Dedifferentiated amniotic fluid mesenchymal stem cell (primary cell): ENCODE data around the gene APBB1.

Experiments
- DNase-seq: peaks from one replicate; pipeline ENCODE4 v3.0.0-alpha.2; 2016; ENCODE audit errors: extremely low spot score

Gene APBB1

DNA sequence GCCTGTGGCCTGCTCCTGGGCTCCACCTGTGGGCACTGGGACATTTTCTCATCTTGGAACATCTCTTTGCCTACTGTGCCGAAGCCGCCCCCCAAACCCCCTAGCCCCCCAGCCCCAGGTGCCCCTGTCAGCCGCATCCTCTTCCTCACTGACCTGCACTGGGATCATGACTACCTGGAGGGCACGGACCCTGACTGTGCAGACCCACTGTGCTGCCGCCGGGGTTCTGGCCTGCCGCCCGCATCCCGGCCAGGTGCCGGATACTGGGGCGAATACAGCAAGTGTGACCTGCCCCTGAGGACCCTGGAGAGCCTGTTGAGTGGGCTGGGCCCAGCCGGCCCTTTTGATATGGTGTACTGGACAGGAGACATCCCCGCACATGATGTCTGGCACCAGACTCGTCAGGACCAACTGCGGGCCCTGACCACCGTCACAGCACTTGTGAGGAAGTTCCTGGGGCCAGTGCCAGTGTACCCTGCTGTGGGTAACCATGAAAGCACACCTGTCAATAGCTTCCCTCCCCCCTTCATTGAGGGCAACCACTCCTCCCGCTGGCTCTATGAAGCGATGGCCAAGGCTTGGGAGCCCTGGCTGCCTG, 27.3 kb downstream of the APBB1 start:
- no peak for DNase-seq

DNA sequence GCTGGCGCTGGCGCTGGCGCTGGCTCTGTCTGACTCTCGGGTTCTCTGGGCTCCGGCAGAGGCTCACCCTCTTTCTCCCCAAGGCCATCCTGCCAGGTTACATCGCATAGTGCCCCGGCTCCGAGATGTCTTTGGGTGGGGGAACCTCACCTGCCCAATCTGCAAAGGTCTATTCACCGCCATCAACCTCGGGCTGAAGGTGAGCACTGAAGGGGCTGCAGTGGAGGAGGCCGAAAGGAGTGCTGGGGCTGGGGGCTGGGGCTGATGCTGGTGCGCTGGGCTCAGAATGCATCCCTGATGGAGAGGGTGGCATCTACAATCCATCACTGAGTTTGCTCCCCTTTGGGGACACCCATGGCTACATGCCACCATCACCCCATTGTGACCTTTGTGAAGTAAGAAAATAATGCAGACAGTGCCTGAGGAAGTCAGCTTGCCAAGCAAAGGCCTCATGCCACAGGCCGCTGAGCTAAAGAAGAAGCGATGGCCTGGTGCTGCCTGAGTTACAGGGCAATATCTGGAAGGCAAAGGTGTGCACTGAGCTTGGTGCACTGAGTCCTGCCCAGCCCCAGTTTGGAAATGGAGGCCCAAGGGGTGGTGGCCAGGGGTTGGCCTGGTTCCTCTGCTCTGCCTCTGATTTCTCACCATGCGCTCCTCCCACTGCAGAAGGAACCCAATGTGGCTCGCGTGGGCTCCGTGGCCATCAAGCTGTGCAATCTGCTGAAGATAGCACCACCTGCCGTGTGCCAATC, 28.0 kb downstream of the APBB1 start:
- DNase-seq = no peak

DNA sequence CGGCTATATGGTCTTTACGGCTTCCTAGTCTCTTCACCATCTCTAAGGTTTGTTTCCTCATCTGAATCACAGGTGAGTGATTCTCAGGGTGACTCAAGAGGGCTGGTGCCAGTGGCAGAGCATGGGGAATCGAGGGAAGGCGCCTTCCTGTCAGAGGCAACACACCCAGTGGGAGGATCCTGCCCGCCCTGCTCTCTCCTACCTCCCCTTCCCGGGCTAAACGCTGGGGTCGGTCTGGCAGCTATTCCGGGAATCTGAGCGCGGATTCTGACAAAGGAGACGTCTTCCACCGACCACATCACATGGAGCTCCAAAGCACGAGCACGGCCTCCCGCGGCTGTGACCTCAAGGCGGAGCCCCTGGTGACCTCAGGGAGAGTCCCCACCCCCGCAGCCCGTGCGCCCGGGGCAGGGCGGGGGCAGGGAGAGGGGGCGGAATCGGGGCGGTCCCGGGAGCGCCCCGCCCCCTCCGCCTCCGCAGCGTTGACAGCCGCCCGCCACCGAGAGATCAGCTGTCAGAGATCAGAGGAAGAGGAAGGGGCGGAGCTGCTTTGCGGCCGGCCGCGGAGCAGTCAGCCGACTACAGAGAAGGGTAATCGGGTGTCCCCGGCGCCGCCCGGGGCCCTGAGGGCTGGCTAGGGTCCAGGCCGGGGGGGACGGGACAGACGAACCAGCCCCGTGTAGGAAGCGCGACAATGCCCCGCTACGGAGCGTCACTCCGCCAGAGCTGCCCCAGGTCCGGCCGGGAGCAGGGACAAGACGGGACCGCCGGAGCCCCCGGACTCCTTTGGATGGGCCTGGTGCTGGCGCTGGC, 28.8 kb downstream of the APBB1 start, which contains the start of gene SMPD1:
Gene SMPD1 (plus strand): TSS at position 570 of the 813 bp plus-strand sequence. CDS start 125 bp downstream, at position 695.
- peak; percentile 69 for DNase-seq

DNA sequence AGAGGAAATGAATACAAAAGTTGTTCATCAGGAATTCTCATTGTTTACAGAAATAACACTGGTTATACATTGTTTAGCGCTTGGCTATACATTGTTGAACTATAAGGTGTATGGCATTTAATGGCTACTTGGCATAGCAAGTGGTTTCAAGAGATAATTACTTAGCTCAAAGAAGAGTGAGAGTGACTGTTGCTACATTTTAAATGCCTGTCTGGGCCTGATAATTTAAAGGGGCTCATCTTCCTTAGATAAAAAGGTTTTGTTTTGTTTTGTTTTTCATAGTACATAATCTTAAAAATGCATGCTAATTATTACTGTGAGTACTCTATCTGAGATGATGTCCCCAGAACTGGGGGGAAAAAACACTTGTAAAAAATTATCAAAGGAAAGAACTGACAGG, 30.1 kb downstream of the APBB1 start:
- no peak for DNase-seq

DNA sequence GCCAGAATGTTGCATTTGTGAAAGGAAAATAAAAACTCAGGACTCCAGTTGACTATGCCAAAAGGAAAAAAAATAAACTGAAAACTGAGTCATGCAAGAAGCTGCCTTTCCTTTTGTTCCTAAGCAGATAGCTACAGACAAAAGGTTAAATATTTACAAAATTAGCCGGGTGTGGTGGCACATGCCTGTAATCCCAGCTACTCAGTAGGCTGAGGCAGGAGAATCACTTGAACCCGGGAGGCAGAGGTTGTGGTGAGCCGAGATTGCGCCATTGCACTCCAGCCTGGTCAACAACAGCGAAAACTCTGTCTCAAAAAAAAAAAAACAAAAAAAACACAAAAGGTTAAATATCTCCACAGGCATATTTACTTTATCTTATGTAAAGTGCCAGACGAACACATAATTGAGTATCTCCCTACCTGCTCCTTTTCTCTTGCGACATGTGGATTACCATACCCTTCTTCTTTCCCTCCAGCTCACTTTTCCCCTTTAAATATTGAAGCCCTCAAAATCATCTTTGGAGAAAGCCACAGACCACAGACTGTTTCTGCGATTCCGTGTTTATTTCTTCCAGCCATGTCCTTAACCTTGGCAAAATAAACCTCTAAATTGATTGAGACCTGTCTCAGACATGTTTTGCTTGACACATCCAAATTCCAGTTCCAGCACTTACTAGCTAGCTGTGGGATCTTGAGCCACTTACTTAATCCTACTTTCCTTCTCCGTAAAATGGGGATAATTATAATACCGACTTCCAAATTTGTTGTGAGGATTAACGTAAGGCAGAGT, 30.9 kb downstream of the APBB1 start:
- no peak for DNase-seq

DNA sequence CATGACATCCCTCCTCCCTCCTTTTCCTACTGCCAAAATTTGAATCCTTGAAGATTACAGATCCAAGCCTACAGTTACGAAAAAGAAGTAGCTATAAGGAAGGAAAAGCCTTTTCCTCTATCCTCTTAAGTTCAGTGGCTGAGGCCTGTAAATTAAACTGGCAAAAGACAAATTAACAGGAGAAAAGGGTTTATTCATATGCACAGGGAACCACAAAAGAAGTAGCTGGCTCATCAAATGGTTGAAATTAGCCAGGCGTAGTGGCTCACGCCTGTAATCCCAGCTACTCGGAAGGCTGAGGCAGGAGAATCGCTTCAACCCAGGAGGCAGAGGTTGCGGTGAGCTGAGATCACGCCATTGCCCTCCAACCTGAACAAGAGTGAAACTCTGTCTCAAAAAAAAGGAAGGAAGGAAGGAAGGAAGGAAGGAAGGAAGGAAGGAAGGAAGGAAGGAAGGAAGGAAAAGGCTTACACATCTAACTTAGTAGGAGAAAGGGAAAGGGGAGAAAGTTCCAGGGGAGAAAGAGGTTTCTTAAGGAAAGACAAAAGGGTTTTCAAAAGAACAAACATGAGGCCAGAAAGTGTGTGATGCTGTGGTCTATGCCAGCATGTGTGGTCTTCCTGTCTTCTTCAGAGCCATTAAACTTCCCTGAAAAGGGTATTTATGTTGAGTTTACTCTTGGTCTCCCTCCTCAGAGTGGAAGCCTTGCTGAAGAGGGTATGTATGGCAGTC, 33.7 kb downstream of the APBB1 start:
- no peak for DNase-seq

DNA sequence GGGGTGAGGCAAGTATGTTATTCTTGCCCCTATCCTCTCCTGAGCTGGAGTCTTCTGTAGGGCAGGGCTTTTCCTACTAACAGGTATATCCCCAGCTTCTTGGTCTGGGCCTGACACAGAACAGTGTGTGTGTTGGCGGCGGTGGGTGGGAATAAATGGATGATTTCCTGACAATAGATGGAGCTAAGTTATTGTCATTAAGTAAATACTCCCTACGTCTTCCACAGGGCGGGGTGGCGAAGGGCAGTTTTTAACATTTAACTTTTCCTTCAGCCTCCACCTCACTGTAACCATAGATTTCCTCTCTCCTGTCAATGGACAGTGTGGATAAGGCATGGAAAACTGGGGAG, 40.3 kb downstream of the APBB1 start:
- no peak for DNase-seq

DNA sequence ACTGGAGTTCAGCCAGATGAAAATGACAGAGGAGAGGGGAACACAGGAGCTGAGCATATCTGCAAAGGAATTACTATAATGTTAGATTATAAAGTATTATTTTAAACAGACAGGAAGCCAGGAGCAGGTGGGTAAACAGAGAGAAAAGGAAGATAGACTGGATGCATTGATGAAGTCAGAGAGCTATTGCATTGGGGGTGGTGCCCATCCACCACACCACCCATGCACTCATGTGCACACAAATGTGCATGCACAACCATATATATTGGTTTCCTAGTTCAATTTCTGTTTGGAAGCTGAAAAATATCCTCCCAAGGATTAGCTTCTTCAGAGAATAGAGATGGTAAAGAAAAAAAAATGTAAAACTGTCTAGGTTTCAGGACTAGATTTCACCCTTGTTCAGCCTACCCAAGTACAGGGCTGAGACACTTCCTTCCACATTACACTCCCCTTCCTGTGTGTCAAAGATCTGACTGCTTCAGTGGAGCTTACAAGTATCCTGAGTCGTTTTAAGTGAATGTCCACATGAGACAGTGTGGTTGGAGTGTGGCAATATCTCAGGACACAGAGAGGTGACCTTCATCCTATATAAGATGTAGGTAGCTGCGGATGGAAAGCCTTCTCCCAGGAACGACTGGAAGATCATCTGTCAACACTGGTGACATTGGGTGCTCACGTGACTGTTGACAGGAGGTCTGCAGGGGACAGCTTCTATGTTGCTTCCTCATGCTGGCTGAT, 40.8 kb downstream of the APBB1 start:
- no peak for DNase-seq

DNA sequence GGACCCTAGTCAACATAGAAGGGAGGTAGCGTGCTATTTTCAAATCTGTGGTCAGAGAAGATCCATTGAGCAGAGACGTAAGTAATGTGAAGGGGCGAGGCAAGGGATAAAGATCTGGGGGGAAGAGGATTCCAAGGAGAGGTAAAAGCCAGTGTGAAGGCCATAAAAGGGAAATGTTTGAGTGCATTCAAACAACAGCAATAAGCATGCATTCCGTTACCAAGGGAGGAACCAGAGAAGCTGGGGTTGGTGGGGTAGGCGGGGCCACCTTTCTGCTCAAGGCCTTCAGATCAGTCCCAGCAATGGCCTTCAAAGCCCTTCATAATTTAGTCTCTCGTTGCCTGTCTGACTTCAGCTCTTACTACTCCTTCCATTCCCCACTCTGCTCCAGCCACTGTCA, 47.1 kb downstream of the APBB1 start:
- no peak for DNase-seq

DNA sequence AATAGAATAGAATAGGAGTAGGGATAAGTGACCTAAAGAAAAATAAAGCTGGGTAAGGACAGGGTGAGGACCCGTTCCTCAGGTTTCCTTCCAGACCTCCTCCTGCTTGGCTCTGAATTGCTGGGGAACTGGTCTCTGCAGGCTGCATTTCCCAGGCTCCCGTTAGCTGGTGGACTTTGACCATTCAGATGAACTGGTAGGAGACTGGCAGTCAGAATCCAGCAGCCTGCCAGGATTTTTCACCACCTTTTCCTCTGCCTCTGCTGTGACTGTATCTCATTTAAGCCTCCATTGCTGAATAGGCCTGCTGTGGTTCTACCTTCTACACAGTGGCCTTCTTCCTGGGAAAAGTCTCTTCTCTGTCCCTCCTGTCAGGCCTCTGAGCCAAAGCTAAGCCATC, 53.2 kb downstream of the APBB1 start:
- DNase-seq = no peak

DNA sequence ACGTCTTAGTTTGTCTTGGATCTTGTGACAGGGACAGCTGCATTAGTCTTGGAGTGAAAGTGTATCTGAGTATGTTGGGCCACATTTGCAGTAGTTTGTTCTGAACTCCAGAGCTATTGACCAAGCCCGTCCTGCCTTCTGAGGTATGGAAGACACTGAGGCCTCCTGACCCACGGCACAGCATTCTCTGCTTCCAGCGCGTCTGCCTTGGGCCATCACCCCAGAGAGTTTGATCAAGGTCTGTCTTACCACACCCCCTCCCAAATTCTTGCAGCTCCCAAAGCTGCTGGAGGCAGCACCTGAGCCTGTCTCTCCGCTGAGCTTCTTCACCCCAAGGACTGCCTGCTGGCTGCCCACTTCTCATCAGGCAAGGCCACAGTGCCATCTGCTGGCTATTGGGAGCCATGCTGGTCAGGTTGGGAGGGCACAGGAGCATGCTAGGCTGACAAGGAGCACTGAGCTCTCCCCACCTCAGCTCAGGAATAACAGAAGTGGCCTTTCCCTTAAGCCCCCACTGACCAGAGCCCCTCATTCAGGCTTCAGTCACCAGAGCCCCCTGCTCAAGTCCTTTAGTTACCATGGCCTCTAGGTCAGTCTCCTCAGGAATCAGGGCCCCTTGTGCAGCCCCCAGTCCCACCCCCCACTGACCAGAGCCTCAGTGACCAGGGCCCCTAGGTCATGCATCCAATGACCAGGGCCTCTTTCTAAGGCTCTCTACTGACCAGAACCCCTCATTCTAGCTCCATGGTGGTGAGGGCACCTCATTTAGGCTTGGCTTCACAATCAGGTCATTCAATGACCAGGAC, 55.8 kb downstream of the APBB1 start:
- peak; percentile 79 for DNase-seq

DNA sequence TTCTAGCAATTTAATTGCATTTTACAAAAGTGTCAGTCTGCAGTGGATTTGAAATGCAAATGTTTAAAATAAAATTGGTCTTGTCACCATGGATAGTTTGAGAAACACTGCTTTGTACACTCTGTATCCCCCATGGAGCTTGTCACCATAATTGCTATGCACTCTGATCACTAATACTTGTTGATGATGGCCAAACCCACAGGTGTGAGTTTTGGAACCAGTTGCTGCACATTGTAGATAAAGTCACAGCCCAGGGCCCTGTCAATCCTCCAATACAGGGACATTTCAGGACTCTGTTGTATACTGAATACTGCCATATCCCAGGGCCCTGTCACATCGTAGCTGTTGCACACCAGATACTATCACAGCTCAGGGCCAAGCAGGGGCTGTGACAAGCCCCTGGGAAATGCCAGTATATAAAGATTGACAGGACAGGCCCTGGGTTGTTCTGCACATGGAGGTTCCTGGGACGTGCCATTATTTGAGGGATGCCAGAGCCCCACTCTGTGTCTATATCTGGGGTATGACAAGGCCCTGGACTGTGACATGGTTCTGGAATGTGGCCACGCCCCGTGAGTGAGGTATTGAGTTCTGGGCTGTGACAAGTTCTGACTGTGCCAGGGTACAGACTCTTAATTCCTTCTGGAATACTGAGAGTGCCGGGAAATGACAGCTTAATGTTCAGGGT, 56.6 kb downstream of the APBB1 start:
- no peak for DNase-seq

DNA sequence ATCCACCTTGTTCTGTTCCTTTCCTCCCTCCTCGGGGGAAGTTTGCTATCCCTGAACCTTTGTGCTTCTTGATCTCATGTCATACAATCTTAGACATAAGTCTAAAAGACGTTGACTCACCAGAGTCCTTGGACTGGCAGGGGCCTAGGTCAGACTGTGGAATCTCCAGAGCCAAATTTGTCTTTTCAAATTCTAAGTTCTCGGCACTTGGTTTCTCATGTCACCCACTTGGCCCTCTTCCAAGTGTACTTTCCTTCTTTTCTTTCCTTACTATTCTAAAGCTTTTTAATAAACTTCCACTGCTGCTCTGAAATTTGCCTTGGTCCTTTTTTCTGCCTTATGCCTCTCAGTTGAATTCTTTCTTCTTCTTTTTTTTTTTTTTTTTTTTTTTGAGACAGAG, 58.7 kb downstream of the APBB1 start:
- DNase-seq = no peak

DNA sequence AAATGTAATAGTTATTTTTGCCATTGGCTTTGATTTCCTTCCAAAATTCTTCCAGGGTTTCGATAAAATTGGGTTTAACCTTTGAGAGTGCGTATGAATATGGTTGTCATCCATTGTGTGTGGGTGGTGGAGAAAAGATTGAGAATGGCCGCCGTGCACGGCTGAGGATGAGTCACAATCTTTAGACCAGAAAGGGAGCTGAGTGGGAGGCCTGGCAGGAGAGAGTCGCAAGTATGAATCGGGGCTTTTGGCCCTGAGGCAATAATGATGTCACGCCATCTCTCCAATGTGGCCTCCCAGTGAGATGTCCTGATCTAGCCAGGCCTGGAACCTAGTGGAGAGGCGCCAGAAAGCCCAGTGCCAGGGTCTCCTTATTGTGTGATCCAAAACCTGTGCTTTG, 61.7 kb downstream of the APBB1 start:
- peak; percentile 90 for DNase-seq

DNA sequence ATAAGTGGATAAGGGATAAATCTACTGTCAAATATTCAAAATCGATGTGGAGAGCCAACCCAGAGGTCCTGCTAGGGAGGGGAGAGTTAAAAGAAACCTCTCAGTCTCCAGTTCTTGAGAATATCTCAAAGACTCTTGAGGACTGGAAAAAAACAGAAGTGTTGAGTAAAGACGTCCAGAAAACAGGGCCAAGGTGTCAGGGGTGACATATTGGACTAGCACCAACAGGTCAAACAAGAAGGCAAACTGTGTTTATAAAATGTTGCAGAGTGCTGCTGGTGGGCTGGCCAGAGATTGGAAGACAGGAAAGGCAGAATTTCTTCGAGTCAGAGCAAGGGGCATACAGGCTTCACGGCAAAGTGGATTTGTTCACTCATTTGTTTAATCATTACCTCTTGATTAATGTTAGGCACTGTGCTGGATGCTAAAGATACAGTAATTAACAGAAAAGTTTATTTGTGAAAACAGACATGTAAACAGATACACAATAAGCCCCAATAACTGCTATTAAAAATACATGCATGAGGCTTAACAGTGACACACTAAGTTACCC, 62.3 kb downstream of the APBB1 start:
- no peak for DNase-seq

DNA sequence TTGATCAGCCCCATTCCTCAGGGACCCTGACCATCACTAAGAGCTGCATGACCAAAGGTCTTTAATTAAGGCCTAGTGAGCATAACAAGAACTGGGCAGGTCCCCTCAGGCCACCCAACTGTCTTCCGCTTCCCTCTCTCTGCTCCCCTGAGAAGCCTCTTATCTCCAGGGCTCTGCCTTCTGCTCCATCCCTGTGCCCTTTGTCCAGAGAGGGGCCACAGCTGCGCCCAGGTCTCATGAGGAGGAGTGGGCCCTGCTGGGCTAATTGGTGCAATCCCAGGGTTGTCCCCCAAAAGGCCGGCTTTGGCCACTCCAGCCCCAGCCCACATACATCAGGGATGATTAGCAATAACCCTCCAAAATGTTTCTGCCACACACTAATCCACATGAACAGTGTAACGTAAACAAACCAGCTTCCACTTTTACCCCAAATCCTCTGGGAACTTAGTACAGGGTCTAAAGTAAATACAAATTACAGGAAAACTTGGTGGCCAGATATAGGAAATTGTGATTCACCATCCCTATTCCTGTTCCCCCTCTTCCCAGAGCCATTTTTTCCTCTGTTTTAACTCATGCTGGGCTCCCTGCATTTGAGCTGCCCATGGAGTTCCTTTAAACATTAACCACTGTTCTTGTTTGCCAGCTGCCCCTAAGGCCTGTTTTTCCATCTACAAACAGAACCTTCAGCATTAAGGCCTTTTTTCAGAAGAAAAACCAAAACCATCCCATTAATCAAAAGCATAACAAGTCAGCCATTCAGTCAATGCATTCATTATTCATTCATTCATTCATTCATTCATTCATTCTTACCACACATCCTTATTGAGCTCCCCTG, 64.0 kb downstream of the APBB1 start:
- no peak for DNase-seq

DNA sequence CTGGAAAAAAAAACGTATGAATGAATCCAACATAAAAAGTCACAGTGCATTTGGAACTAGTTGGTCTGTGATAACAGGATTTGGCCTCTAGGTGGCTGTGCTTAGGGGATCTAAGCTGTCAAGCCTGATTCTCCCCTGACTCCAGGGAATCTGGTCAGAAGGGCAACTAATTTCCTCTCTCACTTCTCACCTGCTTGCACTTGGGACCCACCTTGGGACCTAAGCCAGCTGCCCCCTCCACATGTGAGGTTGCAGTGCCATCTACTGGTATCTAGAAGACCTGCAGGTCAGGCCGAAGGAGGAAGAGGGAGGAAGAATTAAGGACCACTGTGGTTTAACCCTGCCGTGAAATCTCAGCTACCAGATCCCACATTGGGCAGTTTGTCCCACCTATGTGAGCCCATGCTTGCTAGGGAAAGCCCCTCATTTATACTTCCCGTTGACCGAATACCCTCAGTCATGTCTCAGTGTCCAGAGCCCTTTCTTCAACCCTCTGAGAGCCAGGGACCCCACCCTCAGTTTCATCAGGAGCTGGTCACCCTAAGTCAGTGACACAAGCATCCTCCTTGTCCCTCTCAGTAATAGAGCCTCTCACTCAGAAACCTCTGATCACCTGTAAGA, 65.4 kb downstream of the APBB1 start:
- DNase-seq = peak; percentile 23
